Aorta (tissue), 5 donors: ENCODE results near the gene PROX2. TPM values are rescaled to one million over a fixed set of nuclear protein-coding genes. Genes with fewer than 3 reads are reported as not detected.

Experiments used
- ATAC-seq: fragments of 200-7000 bp; cut with Tn5 transposase; one replicate; pipeline ENCODE4 v1.9.1; 2022; ENCODE audit warnings: moderate library complexity; ENCODE audit not compliant: low FRiP score
- DNase-seq, 2 donors: peaks; one replicate each; pipeline ENCODE4 v3.0.0-alpha.2; 2020
- H3K27ac ChIP-seq, 2 donors: one replicate each; pipeline ENCODE4 v1.5.1; 2013; ENCODE audit warnings: low read length in 2 of 2, mild to moderate bottlenecking in 2 of 2, moderate library complexity in 2 of 2, control low read depth in 1 of 2, inconsistent platforms in 1 of 2, low read depth in 1 of 2
- H3K27me3 ChIP-seq, 2 donors: one replicate each; pipeline ENCODE4 v1.6.1; 2013; ENCODE audit warnings: control low read depth in 1 of 2, low read length in 1 of 2, mild to moderate bottlenecking in 1 of 2, moderate library complexity in 1 of 2; ENCODE audit not compliant: insufficient read depth in 2 of 2, control insufficient read depth in 1 of 2
- H3K36me3 ChIP-seq, 2 donors: one replicate each; pipeline ENCODE4 v1.6.1; 2013; ENCODE audit warnings: control low read depth in 1 of 2, low read length in 1 of 2, mild to moderate bottlenecking in 1 of 2; ENCODE audit not compliant: insufficient read depth in 2 of 2, control insufficient read depth in 1 of 2
- H3K4me1 ChIP-seq, 2 donors: one replicate each; pipeline ENCODE4 v1.6.1; 2013; ENCODE audit warnings: low read length in 2 of 2, control low read depth in 1 of 2, mild to moderate bottlenecking in 1 of 2, moderate library complexity in 1 of 2; ENCODE audit not compliant: insufficient read depth in 2 of 2, control insufficient read depth in 1 of 2
- H3K4me3 ChIP-seq, 2 donors: one replicate each; pipeline ENCODE4 v1.5.1; 2013; ENCODE audit warnings: low read length in 2 of 2, control low read depth in 1 of 2, mild to moderate bottlenecking in 1 of 2
- H3K9me3 ChIP-seq: one replicate; pipeline ENCODE4 v1.6.1; 2013; ENCODE audit warnings: mild to moderate bottlenecking, low read length; ENCODE audit not compliant: control insufficient read depth
- WGBS, 2 donors: extraction: QIAGEN DNeasy Blood & Tissue Kit; methylation state at CpG; one replicate each; pipeline ENCODE4 v1.1.7; 2013; 5-methylcytosine and 5-hydroxymethylcytosine counted together
- intact Hi-C, 2 donors: fragments of 100-400 bp; cut with DNase I; formaldehyde crosslinking; loops; one replicate each; pipeline versions ENCODE4 v1.14.2 to v1.15.0; 2022
- polyA plus RNA-seq, 2 donors: library from polyadenylated mRNA; stranded (reverse); fragments of 200-250 nt; gene quantifications; one replicate each; pipeline ENCODE4 v1.2.3, GENCODE V29; 2013
- total RNA-seq, 2 donors: library from RNA; stranded (reverse); fragmentation: NEBNext Ultra II Directional; extraction: Animal tissue kit (Norgen Biotek cat#: 25700); gene quantifications; one replicate each; pipeline ENCODE4 v1.2.1, GENCODE V29; 2021
- donor health status: healthy with polysubstance abuse.
- donor health status: Bipolar disorder and iron deficiency.
- donor health status: DM: no; HTN: no; CAD: no.
- donor health status: DM: no; HTN: no; CAD: no.
- donor health status: DM: yes; HTN: yes; CAD: no.

Gene PROX2
- total and polyA plus RNA-seq, 4 donors: not detected

GRCh38 chr14:74891870-74892269 is 15.9 kb upstream of the PROX2 start:
- H3K36me3 ChIP-seq: peaks cover 12% of the 10 kb centered on the region in 2 donors
- 58 to 69% methylated on average over 6 of the region's 6 CpGs for WGBS, 2 donors

GRCh38 chr14:74890262-74890661 is 14.3 kb upstream of the PROX2 start:
- H3K27me3 ChIP-seq: no peaks in the 10 kb centered on the region
- no peak overlapping the region for H3K27ac ChIP-seq
- WGBS, 2 donors: 96 to 97% methylated on average over 6 of the region's 6 CpGs
- no peak for ATAC-seq
- intact Hi-C loops: no loop called here
- no peaks in the 10 kb centered on the region for H3K4me1 ChIP-seq
- DNase-seq: no peak
- H3K36me3 ChIP-seq: peaks cover 8 to 10% of the 10 kb centered on the region in 2 donors
- H3K4me3 ChIP-seq: no peak overlapping the region
- no peaks in the 10 kb centered on the region for H3K9me3 ChIP-seq

More at GRCh38 chr14:74891870-74892269, 15.9 kb upstream of the PROX2 start:
- Histone ChIP-seq H3K4me3 (no peak overlapping the region), H3K27me3 (no peaks in the 10 kb centered on the region), H3K9me3 (no peaks in the 10 kb centered on the region), H3K27ac (no peak overlapping the region), H3K4me1 (no peaks in the 10 kb centered on the region)
- no peak for DNase-seq
- intact Hi-C loops: no loop called here
- no peak for ATAC-seq

- WGBS, 2 donors: 56 to 63% methylated on average over 12 of the region's 12 CpGs
- Histone ChIP-seq H3K9me3 (no peaks in the 10 kb centered on the region), H3K4me1 (peaks cover 0 to 9% of the 10 kb centered on the region in 2 donors), H3K36me3 (peaks cover 3 to 6% of the 10 kb centered on the region in 2 donors), H3K4me3 (no peak overlapping the region), H3K27me3 (no peaks in the 10 kb centered on the region), H3K27ac (no peak overlapping the region)
- DNase-seq (no peak), ATAC-seq (no peak)
- intact Hi-C loops: no loop called here
Observed at GRCh38 chr14:74888164-74889158, 12.5 kb upstream of the PROX2 start.

- H3K36me3 ChIP-seq: peaks cover 0 to 1% of the 10 kb centered on the region in 2 donors
- DNase-seq: no peak
- H3K9me3 ChIP-seq: no peaks in the 10 kb centered on the region
- 54 to 60% methylated on average over 3 of the region's 3 CpGs for WGBS, 2 donors
- no peaks in the 10 kb centered on the region for H3K27me3 ChIP-seq
- H3K27ac ChIP-seq: no peak overlapping the region
- no peak overlapping the region for H3K4me3 ChIP-seq
- H3K4me1 ChIP-seq: peaks cover 0 to 9% of the 10 kb centered on the region in 2 donors
- no peak for ATAC-seq
- intact Hi-C loops: no loop called here
Observed at GRCh38 chr14:74886001-74886400, 10.1 kb upstream of the PROX2 start.

GRCh38 chr14:74882103-74882920 is 6.4 kb upstream of the PROX2 start:
- peak; percentile 58 to 84 for DNase-seq
- H3K36me3 ChIP-seq: no peaks in the 10 kb centered on the region
- H3K9me3 ChIP-seq: no peaks in the 10 kb centered on the region
- intact Hi-C loops: no loop called here
- no peaks in the 10 kb centered on the region for H3K27me3 ChIP-seq
- ATAC-seq: peak; percentile 72
- 0 to 1% methylated on average over 49 of the region's 49 CpGs for WGBS, 2 donors
- H3K4me1 ChIP-seq: peaks cover 0 to 9% of the 10 kb centered on the region in 2 donors
- peak overlapping the region; percentile 14 to 71 for H3K27ac ChIP-seq
- peak overlapping the region; percentile 89 to 98 for H3K4me3 ChIP-seq

GRCh38 chr14:74881431-74882102 is 5.6 kb upstream of the PROX2 start, which contains the start of gene DLST:
TSS of gene DLST (plus strand) at chr14:74881916. CDS start at chr14:74881954, 38 bp downstream.
- Histone ChIP-seq H3K4me1 (peaks cover 0 to 9% of the 10 kb centered on the region in 2 donors), H3K36me3 (no peaks in the 10 kb centered on the region), H3K27me3 (no peaks in the 10 kb centered on the region), H3K27ac (peak within 1 kb of the TSS; percentile 14 to 71), H3K4me3 (peak within 1 kb of the TSS; percentile 89 to 98), H3K9me3 (no peaks in the 10 kb centered on the region)
- ATAC-seq (peak; percentile 98), DNase-seq (peak; percentile 91 to 96)
- WGBS, 2 donors: 0% methylated on average over 41 to 53 of the region's 53 CpGs
- intact Hi-C loops: no loop called here

GRCh38 chr14:74879427-74880182 is 3.7 kb upstream of the PROX2 start:
- no peak for ATAC-seq

More at GRCh38 chr14:74879427-74880182, 3.7 kb upstream of the PROX2 start:
- WGBS, 2 donors: 43% methylated on average over 3 of the region's 3 CpGs
- intact Hi-C loops: no loop called here
- Histone ChIP-seq H3K4me3 (no peak overlapping the region), H3K27me3 (no peaks in the 10 kb centered on the region), H3K36me3 (no peaks in the 10 kb centered on the region), H3K4me1 (peaks cover 0 to 9% of the 10 kb centered on the region in 2 donors), H3K9me3 (no peaks in the 10 kb centered on the region), H3K27ac (no peak overlapping the region)
- DNase-seq: no peak
